AG09309 (cell line): ENCODE data around the gene CCR6.

Experiments
- DNase-seq: peaks from one replicate; pipeline ENCODE4 v3.0.0-alpha.2; 2010; ENCODE audit warnings: low read depth
- H3K4me3 ChIP-seq: 2 replicates; pipeline ENCODE4 v1.5.1; 2011; ENCODE audit warnings: mild to moderate bottlenecking, low read depth, low read length, moderate library complexity; ENCODE audit not compliant: control insufficient read depth
- CTCF ChIP-seq: IDR thresholded peaks from 2 replicates; pipeline ENCODE4 v1.5.1; 2011; ENCODE audit warnings: mild to moderate bottlenecking, low read depth, low read length, inconsistent platforms; ENCODE audit not compliant: insufficient read depth, control insufficient read depth; ENCODE audit errors: missing control alignments

Gene CCR6

GRCh38 chr6:167125410-167125809, 2.5 kb downstream of the CCR6 start:
- H3K4me3 ChIP-seq: no peak overlapping the region
- TF ChIP-seq CTCF: no peak
- no peak for DNase-seq

DNA sequence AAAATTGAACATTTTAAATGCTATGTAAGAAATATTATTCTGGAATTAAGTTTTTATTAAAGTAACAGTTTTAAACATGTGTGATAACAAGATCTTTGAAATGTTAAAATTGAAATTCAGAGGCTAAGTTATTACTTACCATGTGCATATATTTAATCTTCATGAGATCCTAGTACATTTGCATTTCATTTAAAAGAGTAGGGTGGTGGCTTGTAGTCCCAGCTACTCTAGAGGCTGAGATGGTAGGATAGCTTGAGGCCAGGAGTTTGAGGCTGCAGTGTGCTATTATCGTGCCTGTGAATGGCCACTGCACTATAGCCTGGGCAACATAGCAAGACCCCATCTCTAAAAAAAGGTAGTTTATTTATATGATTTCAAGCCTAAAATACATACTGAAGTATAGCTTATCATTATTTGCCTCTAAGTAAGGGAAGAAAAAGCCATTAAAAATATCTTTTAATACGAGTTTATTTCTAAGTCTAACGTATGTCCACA, 3.0 kb downstream of the CCR6 start:
- DNase-seq: no peak
- no peak for TF ChIP-seq CTCF
- no peak overlapping the region for H3K4me3 ChIP-seq

GRCh38 chr6:167127785-167128531, 5.1 kb downstream of the CCR6 start:
- TF ChIP-seq CTCF: no peak
- no peak overlapping the region for H3K4me3 ChIP-seq

DNA sequence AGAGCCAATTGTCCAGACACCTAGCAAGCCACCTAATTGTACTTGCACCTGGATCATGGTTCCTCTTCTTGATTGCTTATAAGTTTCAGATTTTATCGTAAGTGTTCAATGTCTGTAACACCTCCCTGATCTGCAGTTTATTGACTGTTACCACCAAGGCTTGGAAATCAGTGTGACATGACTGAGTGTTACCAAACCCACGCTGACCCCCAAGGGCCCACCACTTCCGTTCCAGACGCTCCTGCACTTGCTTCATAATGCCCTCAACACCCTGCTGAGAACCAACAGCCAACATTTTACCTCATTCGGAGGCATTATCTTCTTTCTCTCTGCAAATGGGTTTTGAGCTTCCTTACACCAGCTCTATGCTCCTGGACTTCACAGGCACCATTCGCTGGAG, 6.3 kb downstream of the CCR6 start:
- TF ChIP-seq CTCF: no peak
- H3K4me3 ChIP-seq: no peak overlapping the region
- DNase-seq: no peak

More at GRCh38 chr6:167127785-167128531, 5.1 kb downstream of the CCR6 start:
- no peak for DNase-seq

- DNase-seq: no peak
- no peak for TF ChIP-seq CTCF
Measured at GRCh38 chr6:167129562-167129961, 6.7 kb downstream of the CCR6 start.

DNA sequence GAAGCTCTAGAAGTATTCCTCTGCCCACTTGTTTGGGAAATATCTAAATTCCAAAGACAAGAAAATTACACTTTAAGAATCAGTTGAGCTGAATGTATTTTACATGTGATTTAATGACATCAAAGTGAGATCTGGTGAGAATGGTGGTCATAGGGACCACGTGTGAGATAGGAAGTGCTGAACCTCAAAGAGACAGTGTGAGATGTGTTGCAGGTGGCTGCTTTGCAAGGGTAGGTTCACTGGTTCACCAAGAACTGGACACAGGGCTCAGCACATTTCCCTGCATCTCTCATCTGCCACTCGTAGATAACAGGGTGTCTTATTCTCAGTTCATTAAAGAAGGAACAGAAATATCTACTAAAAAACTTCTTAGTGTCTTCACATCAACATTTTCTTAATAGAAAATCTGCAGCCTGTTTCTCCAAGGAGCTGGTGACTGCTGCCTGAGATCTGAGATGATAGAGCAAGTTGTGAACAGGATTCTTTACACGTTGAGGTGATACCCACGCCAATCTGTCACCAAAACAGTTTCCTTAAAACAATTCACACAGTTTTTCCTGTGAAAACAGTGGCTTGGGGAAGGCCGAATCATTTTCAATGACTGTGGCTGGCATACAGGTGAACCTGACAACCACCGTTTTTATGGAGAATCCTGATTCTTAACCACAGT, 7.2 kb downstream of the CCR6 start:
- no peak for DNase-seq

More at GRCh38 chr6:167129562-167129961, 6.7 kb downstream of the CCR6 start:
- no peak overlapping the region for H3K4me3 ChIP-seq

More for the DNA sequence above, 7.2 kb downstream of the CCR6 start:
- no peak for TF ChIP-seq CTCF
- no peak overlapping the region for H3K4me3 ChIP-seq
